DMS114 treated with DMSO at 0.1 percent for 48 hours (cell line): Measurements from ENCODE around the gene MRPL3.

Source experiments
- DNase-seq: peaks from one replicate; lab custom pipeline; 2025; ENCODE audit not compliant: unreplicated experiment; lab: John Stamatoyannopoulos, UW

MRPL3 gene

DNA sequence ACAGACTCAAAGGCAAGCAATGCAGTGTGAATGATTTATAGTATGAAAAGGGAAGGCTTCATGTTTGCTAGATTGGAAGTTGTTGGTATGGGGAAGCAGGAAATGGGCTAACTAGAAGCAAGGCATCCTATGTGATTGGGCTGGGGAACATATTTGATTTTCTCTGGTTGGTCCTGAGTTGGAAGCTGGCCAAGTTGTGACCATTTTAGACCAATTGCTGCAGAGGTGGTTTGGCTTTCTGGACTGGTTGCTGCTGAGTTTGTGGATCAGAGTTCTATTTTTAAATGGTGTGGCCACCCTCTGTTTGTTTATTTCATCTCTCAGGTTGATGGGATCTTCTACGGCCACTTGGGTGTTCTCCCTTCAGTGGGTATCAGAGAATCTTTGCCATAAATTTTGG, 81.5 kb downstream of the MRPL3 start:
- no peak for DNase-seq

DNA sequence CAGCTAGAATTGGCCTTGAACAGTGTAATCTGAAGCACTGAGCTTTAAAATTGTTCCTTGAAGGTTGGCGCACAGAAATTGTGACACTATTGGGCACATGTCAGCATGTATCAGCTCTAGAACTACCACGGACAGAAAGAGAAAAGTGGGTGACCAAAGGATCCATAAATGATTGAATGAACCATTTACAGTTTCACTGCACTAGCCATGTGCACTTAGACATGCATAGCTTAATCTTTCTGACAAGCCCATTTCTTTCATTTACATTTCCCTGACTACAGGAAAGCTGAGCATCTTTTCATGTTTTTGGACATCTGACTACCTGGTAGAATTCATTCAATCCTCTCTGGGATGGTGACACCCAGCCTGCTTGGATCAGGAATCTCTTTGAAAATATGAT, 85.0 kb downstream of the MRPL3 start:
- DNase-seq, result no peak
